IMR-90 (cell line): ENCODE results near the gene PIP4K2A.

ENCODE experiments used
- FOS ChIP-seq: fragments of 150-350 bp; IDR thresholded peaks from 2 replicates; pipeline ENCODE4 v1.6.1; 2016; ENCODE audit warnings: low read depth, low read length
- TF ChIP-seq, protein P1 (sequence below): conservative IDR thresholded peaks from 2 replicates; pipeline ENCODE4 v1.5.1; 2012; ENCODE audit warnings: mild to moderate bottlenecking, low read depth, low read length, improper control_type of control experiment
- TF ChIP-seq, protein P2 (sequence below): fragments of 150-350 bp; IDR thresholded peaks from 2 replicates; pipeline ENCODE4 v1.6.1; 2017; ENCODE audit warnings: mild to moderate bottlenecking, antibody characterized with exemption, low read length, low read depth

DNA sequence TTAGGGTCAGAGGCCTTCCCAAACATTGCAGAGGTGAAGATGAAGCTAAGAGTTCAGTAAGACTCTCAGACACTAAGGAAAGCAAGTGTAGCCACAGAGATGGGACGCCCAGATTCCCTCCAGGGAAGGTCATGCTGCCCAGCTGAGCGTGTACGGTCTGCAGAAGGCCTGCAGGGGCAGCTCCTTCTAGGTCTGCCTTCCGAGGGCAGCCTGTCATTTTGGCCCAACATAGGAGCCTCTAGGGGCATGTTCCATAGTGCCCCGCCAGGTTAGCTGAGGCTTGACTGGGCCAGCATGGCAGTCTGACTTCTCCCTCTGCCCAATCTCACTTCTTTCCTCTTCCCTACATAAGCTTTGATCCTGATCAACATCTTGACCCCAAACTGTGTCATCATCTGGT lies 130.7 kb downstream of the PIP4K2A start:
- TF ChIP-seq, protein P1, sequence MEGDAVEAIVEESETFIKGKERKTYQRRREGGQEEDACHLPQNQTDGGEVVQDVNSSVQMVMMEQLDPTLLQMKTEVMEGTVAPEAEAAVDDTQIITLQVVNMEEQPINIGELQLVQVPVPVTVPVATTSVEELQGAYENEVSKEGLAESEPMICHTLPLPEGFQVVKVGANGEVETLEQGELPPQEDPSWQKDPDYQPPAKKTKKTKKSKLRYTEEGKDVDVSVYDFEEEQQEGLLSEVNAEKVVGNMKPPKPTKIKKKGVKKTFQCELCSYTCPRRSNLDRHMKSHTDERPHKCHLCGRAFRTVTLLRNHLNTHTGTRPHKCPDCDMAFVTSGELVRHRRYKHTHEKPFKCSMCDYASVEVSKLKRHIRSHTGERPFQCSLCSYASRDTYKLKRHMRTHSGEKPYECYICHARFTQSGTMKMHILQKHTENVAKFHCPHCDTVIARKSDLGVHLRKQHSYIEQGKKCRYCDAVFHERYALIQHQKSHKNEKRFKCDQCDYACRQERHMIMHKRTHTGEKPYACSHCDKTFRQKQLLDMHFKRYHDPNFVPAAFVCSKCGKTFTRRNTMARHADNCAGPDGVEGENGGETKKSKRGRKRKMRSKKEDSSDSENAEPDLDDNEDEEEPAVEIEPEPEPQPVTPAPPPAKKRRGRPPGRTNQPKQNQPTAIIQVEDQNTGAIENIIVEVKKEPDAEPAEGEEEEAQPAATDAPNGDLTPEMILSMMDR = no peak
- no peak for TF ChIP-seq FOS
- TF ChIP-seq, protein P2, sequence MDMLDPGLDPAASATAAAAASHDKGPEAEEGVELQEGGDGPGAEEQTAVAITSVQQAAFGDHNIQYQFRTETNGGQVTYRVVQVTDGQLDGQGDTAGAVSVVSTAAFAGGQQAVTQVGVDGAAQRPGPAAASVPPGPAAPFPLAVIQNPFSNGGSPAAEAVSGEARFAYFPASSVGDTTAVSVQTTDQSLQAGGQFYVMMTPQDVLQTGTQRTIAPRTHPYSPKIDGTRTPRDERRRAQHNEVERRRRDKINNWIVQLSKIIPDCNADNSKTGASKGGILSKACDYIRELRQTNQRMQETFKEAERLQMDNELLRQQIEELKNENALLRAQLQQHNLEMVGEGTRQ = no peak
